ENCODE data around the gene CLIC3. TPM values are rescaled to one million over a fixed set of nuclear protein-coding genes. Genes with fewer than 3 reads are reported as not detected.

The CLIC3 gene
- total and polyA plus RNA-seq, 4 donors: 0.35 to 6.4 (median 2.0) TPM

- DNase-seq (ENCODE audit: low read depth in 4 of 6, low spot score in 6 of 6): no peak
- H3K27ac ChIP-seq (ENCODE audit: low read depth, low read length): no peak within 1 kb of the TSS
Observed at GRCh38 chr9:136982232-136983051, 13.9 kb downstream of the CLIC3 start, which contains the start of gene LCNL1. TSS of gene LCNL1 (plus strand) at chr9:136982993. CDS start at chr9:136983587, 594 bp downstream.

GRCh38 chr9:136981588-136982231 lies 14.7 kb downstream of the CLIC3 start:
- DNase-seq (ENCODE audit: low read depth in 4 of 6, low spot score in 6 of 6): no peak
- no peak overlapping the region for H3K27ac ChIP-seq (ENCODE audit: low read depth, low read length)
- H3K36me3 ChIP-seq (ENCODE audit: control insufficient read depth, insufficient read depth, low read length): peaks cover 3% of the 10 kb centered on the region
- whole genome bisulfite sequencing (ENCODE audit: insufficient coverage): 73% methylated on average over 9 of the region's 17 CpGs
- H3K9me3 ChIP-seq (ENCODE audit: control insufficient read depth, insufficient read depth, low read length): no peaks in the 10 kb centered on the region
- no peak overlapping the region for H3K4me3 ChIP-seq (ENCODE audit: low read depth, low read length)
- peaks cover 34% of the 10 kb centered on the region for H3K27me3 ChIP-seq (ENCODE audit: control insufficient read depth, insufficient read depth, low read length)
- peaks cover 50% of the 10 kb centered on the region for H3K4me1 ChIP-seq (ENCODE audit: control insufficient read depth, insufficient read depth, low read length)

More at GRCh38 chr9:136982232-136983051, 13.9 kb downstream of the CLIC3 start, which contains the start of gene LCNL1:
- Histone ChIP-seq H3K9me3 (ENCODE audit: control insufficient read depth, insufficient read depth, low read length) (no peaks in the 10 kb centered on the region), H3K4me3 (ENCODE audit: low read depth, low read length) (no peak within 1 kb of the TSS), H3K36me3 (ENCODE audit: control insufficient read depth, insufficient read depth, low read length) (peaks cover 3% of the 10 kb centered on the region), H3K27me3 (ENCODE audit: control insufficient read depth, insufficient read depth, low read length) (peaks cover 37% of the 10 kb centered on the region), H3K4me1 (ENCODE audit: control insufficient read depth, insufficient read depth, low read length) (peaks cover 42% of the 10 kb centered on the region)
- 84% methylated on average over 17 of the region's 18 CpGs for whole genome bisulfite sequencing (ENCODE audit: insufficient coverage)

- Histone ChIP-seq H3K27ac (ENCODE audit: low read depth, low read length) (no peak overlapping the region), H3K36me3 (ENCODE audit: control insufficient read depth, insufficient read depth, low read length) (peaks cover 3% of the 10 kb centered on the region), H3K9me3 (ENCODE audit: control insufficient read depth, insufficient read depth, low read length) (no peaks in the 10 kb centered on the region), H3K4me3 (ENCODE audit: low read depth, low read length) (no peak overlapping the region), H3K27me3 (ENCODE audit: control insufficient read depth, insufficient read depth, low read length) (peaks cover 30% of the 10 kb centered on the region), H3K4me1 (ENCODE audit: control insufficient read depth, insufficient read depth, low read length) (peaks cover 53% of the 10 kb centered on the region)
- DNase-seq (ENCODE audit: low read depth in 4 of 6, low spot score in 6 of 6): no peak
- 90% methylated on average over 15 of the region's 16 CpGs for WGBS (ENCODE audit: insufficient coverage)
Observed at GRCh38 chr9:136980669-136981478, 15.5 kb downstream of the CLIC3 start.

- 86% methylated on average over 25 of the region's 26 CpGs for WGBS (ENCODE audit: insufficient coverage)
- Histone ChIP-seq H3K36me3 (ENCODE audit: control insufficient read depth, insufficient read depth, low read length) (peaks cover 3% of the 10 kb centered on the region), H3K27ac (ENCODE audit: low read depth, low read length) (no peak overlapping the region), H3K27me3 (ENCODE audit: control insufficient read depth, insufficient read depth, low read length) (peaks cover 21% of the 10 kb centered on the region), H3K9me3 (ENCODE audit: control insufficient read depth, insufficient read depth, low read length) (no peaks in the 10 kb centered on the region), H3K4me1 (ENCODE audit: control insufficient read depth, insufficient read depth, low read length) (peaks cover 56% of the 10 kb centered on the region), H3K4me3 (ENCODE audit: low read depth, low read length) (no peak overlapping the region)
- no peak for DNase-seq (ENCODE audit: low read depth in 4 of 6, low spot score in 6 of 6)
Observed at GRCh38 chr9:136979769-136980587, 16.4 kb downstream of the CLIC3 start.

- no peak overlapping the region for H3K27ac ChIP-seq (ENCODE audit: low read depth, low read length)
- no peak for DNase-seq (ENCODE audit: low read depth in 4 of 6, low spot score in 6 of 6)
- peaks cover 52% of the 10 kb centered on the region for H3K4me1 ChIP-seq (ENCODE audit: control insufficient read depth, insufficient read depth, low read length)
- H3K36me3 ChIP-seq (ENCODE audit: control insufficient read depth, insufficient read depth, low read length): peaks cover 3% of the 10 kb centered on the region
- peak overlapping the region; percentile 9 for H3K4me3 ChIP-seq (ENCODE audit: low read depth, low read length)
- peaks cover 11% of the 10 kb centered on the region for H3K27me3 ChIP-seq (ENCODE audit: control insufficient read depth, insufficient read depth, low read length)
- no peaks in the 10 kb centered on the region for H3K9me3 ChIP-seq (ENCODE audit: control insufficient read depth, insufficient read depth, low read length)
- whole genome bisulfite sequencing (ENCODE audit: insufficient coverage): 49% methylated on average over 41 of the region's 41 CpGs
Observed at GRCh38 chr9:136978865-136979544, 17.4 kb downstream of the CLIC3 start.

GRCh38 chr9:136978073-136978864 lies 18.1 kb downstream of the CLIC3 start:
- H3K4me1 ChIP-seq (ENCODE audit: control insufficient read depth, insufficient read depth, low read length): peaks cover 52% of the 10 kb centered on the region
- H3K9me3 ChIP-seq (ENCODE audit: control insufficient read depth, insufficient read depth, low read length): no peaks in the 10 kb centered on the region
- peaks cover 5% of the 10 kb centered on the region for H3K27me3 ChIP-seq (ENCODE audit: control insufficient read depth, insufficient read depth, low read length)
- peak in 3 of 6 donors; percentile 15 to 79 (median 71) for DNase-seq (ENCODE audit: low read depth in 4 of 6, low spot score in 6 of 6)
- H3K27ac ChIP-seq (ENCODE audit: low read depth, low read length): peak overlapping the region; percentile 64
- H3K36me3 ChIP-seq (ENCODE audit: control insufficient read depth, insufficient read depth, low read length): peaks cover 3% of the 10 kb centered on the region
- H3K4me3 ChIP-seq (ENCODE audit: low read depth, low read length): peak overlapping the region; percentile 46
- WGBS (ENCODE audit: insufficient coverage): under 1% methylated on average over 66 of the region's 78 CpGs

- Histone ChIP-seq H3K4me1 (ENCODE audit: control insufficient read depth, insufficient read depth, low read length) (peaks cover 52% of the 10 kb centered on the region), H3K4me3 (ENCODE audit: low read depth, low read length) (peak overlapping the region; percentile 46), H3K27me3 (ENCODE audit: control insufficient read depth, insufficient read depth, low read length) (peaks cover 4% of the 10 kb centered on the region), H3K27ac (ENCODE audit: low read depth, low read length) (peak overlapping the region; percentile 64), H3K36me3 (ENCODE audit: control insufficient read depth, insufficient read depth, low read length) (peaks cover 3% of the 10 kb centered on the region), H3K9me3 (ENCODE audit: control insufficient read depth, insufficient read depth, low read length) (no peaks in the 10 kb centered on the region)
- no peak for DNase-seq (ENCODE audit: low read depth in 4 of 6, low spot score in 6 of 6)
- 4% methylated on average over 33 of the region's 33 CpGs for WGBS (ENCODE audit: insufficient coverage)
Observed at GRCh38 chr9:136977649-136978072, 18.7 kb downstream of the CLIC3 start.

GRCh38 chr9:136977223-136977622 lies 19.1 kb downstream of the CLIC3 start, which contains the start of gene PTGDS:
TSS of gene PTGDS (plus strand) at chr9:136977504. CDS start at chr9:136977579, 75 bp downstream.
- Histone ChIP-seq H3K27me3 (ENCODE audit: control insufficient read depth, insufficient read depth, low read length) (no peaks in the 10 kb centered on the region), H3K27ac (ENCODE audit: low read depth, low read length) (peak within 1 kb of the TSS; percentile 64), H3K36me3 (ENCODE audit: control insufficient read depth, insufficient read depth, low read length) (peaks cover 3% of the 10 kb centered on the region), H3K4me3 (ENCODE audit: low read depth, low read length) (peak within 1 kb of the TSS; percentile 46), H3K9me3 (ENCODE audit: control insufficient read depth, insufficient read depth, low read length) (no peaks in the 10 kb centered on the region), H3K4me1 (ENCODE audit: control insufficient read depth, insufficient read depth, low read length) (peaks cover 51% of the 10 kb centered on the region)
- DNase-seq (ENCODE audit: low read depth in 4 of 6, low spot score in 6 of 6): peak in 1 of 6 donors; percentile 79
- 43% methylated on average over 10 of the region's 10 CpGs for WGBS (ENCODE audit: insufficient coverage)
